G401 (cell line): ENCODE data around the gene CHAF1A. TPM values are rescaled to one million over a fixed set of nuclear protein-coding genes. Genes with fewer than 3 reads are reported as not detected.
A peak's percentile ranks its signal among the peaks of the same experiment; 100 is the strongest.

Experiments
- DNase-seq: peaks from one replicate; pipeline ENCODE4 v3.0.0-alpha.2; 2015; ENCODE audit warnings: low spot score
- in situ Hi-C: cut with HindIII; loops from 2 replicates; pipeline ENCODE4 v1.10.0; 2016; ENCODE audit warnings: low sequenced_read_pairs, mixed read lengths
- total RNA-seq: library from RNA; depleted of rRNA; stranded (reverse); fragments of >200 nt; shearing (Covaris generic); gene quantifications from 2 replicates; pipeline ENCODE4 v1.2.3, GENCODE V29; 2014

CHAF1A gene
- total RNA-seq, 1 experiment from 2014 or later, result 46.0 TPM

GRCh38 chr19:4429771-4430171 lies 27.3 kb downstream of the CHAF1A start:
- in situ Hi-C loops, result no loop called here

GRCh38 chr19:4430760-4431159 lies 28.3 kb downstream of the CHAF1A start:
- in situ Hi-C loops, result no loop called here
- no peak for DNase-seq

More at GRCh38 chr19:4429771-4430171, 27.3 kb downstream of the CHAF1A start:
- no peak for DNase-seq

- in situ Hi-C loops, result no loop called here
- no peak for DNase-seq
These were observed 28.9 kb downstream of the CHAF1A start for GRCh38 chr19:4431296-4431695.

GRCh38 chr19:4431808-4432674 lies 29.6 kb downstream of the CHAF1A start:
- in situ Hi-C loops, result no loop called here
- DNase-seq, result no peak

GRCh38 chr19:4432918-4433506 lies 30.6 kb downstream of the CHAF1A start:
- in situ Hi-C loops, result no loop called here
- no peak for DNase-seq

GRCh38 chr19:4434391-4434790 lies 32.0 kb downstream of the CHAF1A start:
- in situ Hi-C loops, result no loop called here

GRCh38 chr19:4436231-4436630 lies 33.8 kb downstream of the CHAF1A start:
- in situ Hi-C loops, result no loop called here
- DNase-seq, result no peak

More at GRCh38 chr19:4434391-4434790, 32.0 kb downstream of the CHAF1A start:
- no peak for DNase-seq

GRCh38 chr19:4437103-4437502 lies 34.7 kb downstream of the CHAF1A start:
- in situ Hi-C loops, result no loop called here
- no peak for DNase-seq

GRCh38 chr19:4439243-4439642 lies 36.8 kb downstream of the CHAF1A start:
- DNase-seq, result peak; percentile 68
- in situ Hi-C loops, result no loop called here

GRCh38 chr19:4441994-4442818 lies 39.8 kb downstream of the CHAF1A start:
- in situ Hi-C loops, result no loop called here
- DNase-seq, result no peak

GRCh38 chr19:4442819-4443146 lies 40.3 kb downstream of the CHAF1A start:
- no peak for DNase-seq
- in situ Hi-C loops, result no loop called here

- DNase-seq, result no peak
- in situ Hi-C loops, result no loop called here
These were observed 40.7 kb downstream of the CHAF1A start for GRCh38 chr19:4443188-4443587.

- in situ Hi-C loops, result no loop called here
- no peak for DNase-seq
These were observed 41.7 kb downstream of the CHAF1A start for GRCh38 chr19:4443966-4444764.

- DNase-seq, result no peak
- in situ Hi-C loops, result no loop called here
These were observed 42.6 kb downstream of the CHAF1A start for GRCh38 chr19:4444765-4445741.

- in situ Hi-C loops, result no loop called here
- no peak for DNase-seq
These were observed 43.7 kb downstream of the CHAF1A start for GRCh38 chr19:4445963-4446703.

- no peak for DNase-seq
- in situ Hi-C loops, result no loop called here
These were observed 44.3 kb downstream of the CHAF1A start for GRCh38 chr19:4446704-4447200.
